ENCODE data around the gene FAM229A.

FAM229A gene

GRCh38 chr1:32327204-32327603, 35.1 kb downstream of the FAM229A start:
- DNase-seq, result no peak

DNA sequence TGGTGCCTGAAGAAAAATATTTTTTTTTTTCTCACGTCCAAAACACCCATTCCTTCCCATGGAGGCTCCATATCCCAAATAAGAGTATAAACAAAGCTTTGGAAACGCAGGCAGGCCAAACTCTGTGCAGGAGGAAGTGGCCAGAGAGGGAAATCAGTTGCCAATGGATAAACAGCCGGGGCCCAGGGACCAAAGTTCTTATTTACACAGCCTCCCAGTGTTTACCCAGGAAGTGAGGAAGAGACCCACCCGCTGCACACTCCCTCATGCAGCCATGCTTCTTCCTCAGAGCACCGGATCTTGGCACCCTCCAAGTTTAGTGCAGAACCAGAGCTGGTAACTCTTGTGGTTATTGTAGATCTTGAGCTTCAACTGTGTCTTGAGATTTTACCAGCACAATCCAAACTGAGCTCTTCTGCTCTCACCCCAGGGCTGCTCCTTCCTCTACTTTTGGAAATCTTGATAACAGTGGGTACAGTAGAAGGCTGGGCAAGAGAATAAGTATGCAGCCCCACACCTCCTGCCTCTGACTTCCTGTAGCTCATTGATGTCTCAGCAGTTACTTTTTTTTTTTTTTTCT, 40.5 kb downstream of the FAM229A start:
- DNase-seq, result no peak

DNA sequence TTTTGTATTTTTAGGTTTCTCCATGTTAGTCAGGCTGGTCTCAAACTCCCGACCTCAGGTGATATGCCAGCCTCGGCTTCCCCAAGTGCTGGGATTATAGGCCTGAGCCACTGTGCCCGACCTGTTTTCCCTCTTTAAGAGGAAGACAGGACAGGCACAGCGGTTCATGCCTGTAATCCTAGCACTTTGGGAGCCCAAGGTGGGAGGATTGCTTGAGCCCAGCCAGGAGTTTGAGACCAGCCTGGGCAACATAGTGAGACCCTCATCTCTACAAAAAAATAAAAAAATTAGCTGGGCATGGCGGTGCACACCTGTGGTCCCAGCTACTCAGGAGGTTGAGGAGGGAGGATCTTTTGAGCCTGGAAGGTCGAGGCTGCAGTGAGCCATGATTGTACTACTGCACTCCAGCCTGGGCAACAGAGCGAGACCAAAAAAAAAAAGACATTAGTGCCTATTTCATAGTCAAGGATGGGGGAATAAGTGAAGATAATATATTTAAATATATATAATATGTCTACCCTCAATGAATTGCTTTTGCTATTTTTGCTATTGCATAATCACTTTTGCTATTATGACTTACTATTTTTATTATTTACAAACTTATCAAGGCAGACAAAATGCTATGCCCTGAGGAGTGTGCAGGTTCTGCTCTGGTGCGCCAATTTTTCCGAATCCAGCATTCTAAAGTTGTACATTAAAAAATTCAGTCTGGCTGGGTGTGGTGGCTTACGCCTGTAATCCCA, 44.0 kb downstream of the FAM229A start:
- no peak for DNase-seq

GRCh38 chr1:32316903-32317277, 45.4 kb downstream of the FAM229A start:
- DNase-seq, result no peak

GRCh38 chr1:32311709-32312393, 50.4 kb downstream of the FAM229A start:
- DNase-seq, result no peak

All from OCI-M1 (cell line).